Neuronal stem cell (in vitro differentiated cells): ENCODE results near the gene CARM1.

Experiments used
- DNase-seq: peaks from one replicate; pipeline ENCODE4 v3.0.0-alpha.2; 2013; ENCODE audit warnings: low spot score
- H2AFZ ChIP-seq: one replicate; pipeline ENCODE4 v1.6.1; 2013; ENCODE audit warnings: mild to moderate bottlenecking, low read length, inconsistent platforms
- H2AK5ac ChIP-seq: 2 replicates; pipeline ENCODE4 v1.6.1; 2013; ENCODE audit warnings: low read depth, mild to moderate bottlenecking, inconsistent platforms, low read length, moderate library complexity, mixed read lengths
- H2BK120ac ChIP-seq: 2 replicates; pipeline ENCODE4 v1.6.1; 2013; ENCODE audit warnings: low read depth, mild to moderate bottlenecking, inconsistent platforms, low read length, moderate library complexity, mixed read lengths
- H2BK12ac ChIP-seq: one replicate; pipeline ENCODE4 v1.6.1; 2013; ENCODE audit warnings: low read length, inconsistent platforms
- H2BK15ac ChIP-seq: 2 replicates; pipeline ENCODE4 v1.6.1; 2013; ENCODE audit warnings: mild to moderate bottlenecking, low read length, inconsistent platforms, mixed read lengths
- H2BK5ac ChIP-seq: one replicate; pipeline ENCODE4 v1.6.1; 2013; ENCODE audit warnings: inconsistent platforms, mild to moderate bottlenecking, low read length, moderate library complexity
- H3K14ac ChIP-seq: one replicate; pipeline ENCODE4 v1.6.1; 2013; ENCODE audit warnings: low read length, inconsistent platforms
- H3K18ac ChIP-seq: 2 replicates; pipeline ENCODE4 v1.6.1; 2013; ENCODE audit warnings: low read length, inconsistent platforms
- H3K23ac ChIP-seq: 2 replicates; pipeline ENCODE4 v1.6.1; 2013; ENCODE audit warnings: low read depth, mild to moderate bottlenecking, mixed read lengths, low read length, inconsistent platforms; ENCODE audit not compliant: poor library complexity
- H3K27ac ChIP-seq: replicated peaks from 3 replicates; pipeline ENCODE4 v1.5.1; 2013; ENCODE audit warnings: low read length, inconsistent platforms
- H3K27me3 ChIP-seq, 3 experiments: 2 replicates each; pipeline ENCODE4 v1.6.1; 2013; ENCODE audit warnings: low read length in 3 of 3, mild to moderate bottlenecking in 2 of 3, inconsistent platforms in 1 of 3, low read depth in 1 of 3, mixed read lengths in 1 of 3, moderate library complexity in 1 of 3; ENCODE audit not compliant: control insufficient read depth in 3 of 3, insufficient read depth in 3 of 3
- H3K36me3 ChIP-seq, 2 donors: replicated peaks in 1 of 2; 2 replicates each; pipeline ENCODE4 v1.6.1; 2013; ENCODE audit warnings: low read length in 2 of 2; ENCODE audit not compliant: control insufficient read depth in 2 of 2, insufficient read depth in 2 of 2
- H3K4ac ChIP-seq: 2 replicates; pipeline ENCODE4 v1.6.1; 2013; ENCODE audit warnings: inconsistent platforms, mild to moderate bottlenecking, low read length, moderate library complexity
- H3K4me1 ChIP-seq, 2 donors: 1 replicate in 1 of 2; 2 replicates in 1 of 2; pipeline ENCODE4 v1.6.1; 2013; ENCODE audit warnings: low read length in 2 of 2, low read depth in 1 of 2; ENCODE audit not compliant: control insufficient read depth in 2 of 2, insufficient read depth in 1 of 2
- H3K4me2 ChIP-seq: one replicate; pipeline ENCODE4 v1.6.1; 2013; ENCODE audit warnings: mild to moderate bottlenecking, low read length, inconsistent platforms; ENCODE audit not compliant: insufficient read depth, poor library complexity, severe bottlenecking
- H3K4me3 ChIP-seq, 2 donors: 2 replicates each; pipeline ENCODE4 v1.5.1; 2013; ENCODE audit warnings: low read length in 2 of 2, mild to moderate bottlenecking in 2 of 2, inconsistent platforms in 1 of 2, moderate library complexity in 1 of 2
- H3K79me1 ChIP-seq: one replicate; pipeline ENCODE4 v1.6.1; 2013; ENCODE audit warnings: low read depth, mild to moderate bottlenecking, inconsistent platforms, low read length, moderate library complexity
- H3K9ac ChIP-seq: one replicate; pipeline ENCODE4 v1.6.1; 2013; ENCODE audit warnings: mild to moderate bottlenecking, low read depth, low read length, inconsistent platforms; ENCODE audit not compliant: poor library complexity
- H3K9me3 ChIP-seq, 2 donors: replicated peaks in 1 of 2; 2 replicates each; pipeline versions ENCODE3 to v1.6.1; 2013; ENCODE audit warnings: low read length in 2 of 2, mild to moderate bottlenecking in 2 of 2, inconsistent platforms in 1 of 2, low read depth in 1 of 2, mixed read lengths in 1 of 2, moderate library complexity in 1 of 2; ENCODE audit not compliant: control insufficient read depth in 2 of 2, insufficient read depth in 1 of 2
- H4K8ac ChIP-seq: one replicate; pipeline ENCODE4 v1.6.1; 2013; ENCODE audit warnings: low read depth, mild to moderate bottlenecking, inconsistent platforms, low read length, moderate library complexity
- H4K91ac ChIP-seq: one replicate; pipeline ENCODE4 v1.6.1; 2013; ENCODE audit warnings: low read length, low read depth, mild to moderate bottlenecking, inconsistent platforms; ENCODE audit not compliant: poor library complexity
- WGBS, 2 donors: extraction: QIAGEN DNeasy Blood & Tissue Kit; methylation state at CpG; one replicate each; pipeline ENCODE4 v1.1.7; 2013; ENCODE audit warnings: missing lambda C conversion rate in 2 of 2, mixed read lengths in 1 of 2; ENCODE audit not compliant: insufficient read length in 2 of 2, insufficient replicate concordance in 1 of 2; ENCODE audit errors: extremely low coverage in 2 of 2; 5-methylcytosine and 5-hydroxymethylcytosine counted together
- small RNA-seq: library from polyadenylated mRNA; stranded (forward); fragments of <200 nt; extraction: miRNeasy Mini kit (QIAGEN cat#:217004); gene quantifications from one replicate; pipeline ENCODE3, GENCODE V24; 2013; ENCODE audit not compliant: insufficient read depth

Gene CARM1

DNA sequence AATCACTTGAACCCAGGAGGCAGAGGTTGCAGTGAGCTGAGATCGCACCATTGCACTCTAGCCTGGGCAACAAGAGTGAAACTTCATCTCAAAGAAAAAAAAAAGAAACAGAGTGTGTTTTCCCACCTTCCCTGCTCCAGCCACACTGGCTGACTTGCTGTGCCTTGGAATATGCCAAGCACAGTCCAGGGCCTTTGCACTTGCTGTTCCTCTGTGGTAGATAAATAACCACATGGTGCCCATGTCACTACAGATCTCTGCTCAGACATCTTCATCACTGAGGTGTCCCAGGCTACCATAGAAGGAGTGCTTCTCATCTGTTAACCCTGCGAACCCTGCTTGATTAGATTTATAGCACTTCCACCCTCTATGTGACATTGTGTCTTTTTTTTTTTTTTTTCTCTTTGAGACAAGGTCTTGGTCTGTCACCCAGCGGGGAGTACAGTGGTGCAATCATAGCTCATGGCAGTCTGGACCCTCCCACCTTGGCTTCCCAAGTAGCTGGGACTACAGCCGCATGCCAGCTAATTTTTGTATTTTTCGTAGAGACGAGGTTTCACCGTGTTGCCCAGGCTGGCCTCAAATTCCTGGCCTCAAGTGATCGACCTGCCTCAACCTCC lies 99.9 kb downstream of the CARM1 start:
- peaks cover 2 to 8% of the 10 kb centered on the region in 2 donors for H3K9me3 ChIP-seq
- no peak overlapping the region for H3K9ac ChIP-seq
- no peak overlapping the region for H3K23ac ChIP-seq
- no peak overlapping the region for H3K27ac ChIP-seq
- no peak overlapping the region for H2BK5ac ChIP-seq
- no peak for DNase-seq
- H2BK12ac ChIP-seq = no peak overlapping the region
- peaks cover 7% of the 10 kb centered on the region in 2 donors for H3K4me1 ChIP-seq
- H4K91ac ChIP-seq = no peak overlapping the region
- no peak overlapping the region for H3K14ac ChIP-seq
- H3K36me3 ChIP-seq = peaks cover 9 to 51% of the 10 kb centered on the region in 2 donors
- no peak overlapping the region for H2BK120ac ChIP-seq
- H3K4me3 ChIP-seq = no peak overlapping the region
- no peak overlapping the region for H2AK5ac ChIP-seq
- no peak overlapping the region for H3K4ac ChIP-seq
- H4K8ac ChIP-seq = no peak overlapping the region
- no peak overlapping the region for H2AFZ ChIP-seq
- H3K4me2 ChIP-seq = no peak overlapping the region
- H3K27me3 ChIP-seq = no peaks in the 10 kb centered on the region
- H3K18ac ChIP-seq = no peak overlapping the region
- H3K79me1 ChIP-seq = peaks cover 6% of the 10 kb centered on the region
- no CpG with 5 or more reads among the region's 8 CpGs for whole genome bisulfite sequencing, 2 donors
- H2BK15ac ChIP-seq = no peak overlapping the region

Small RNA genes lying within 50 kb of the gene (small RNA-seq; reads per million reads assigned to genes)
- 4.3 reads per million, percentile 11 among the genes with 10 or more reads in this experiment for gene MIR6793
